Thoracic aorta (tissue), 2 donors: ENCODE measurements around the gene ALG1. TPM values are rescaled to one million over a fixed set of nuclear protein-coding genes. Genes with fewer than 3 reads are reported as not detected.

ENCODE experiments used
- ATAC-seq: fragments of 150-250 bp; one replicate; pipeline ENCODE4 v1.8.0; 2017; ENCODE audit warnings: low read depth; ENCODE audit not compliant: insufficient number of reproducible peaks, low FRiP score
- DNase-seq: peaks from one replicate; pipeline ENCODE4 v3.0.0-alpha.2; 2020; ENCODE audit warnings: low spot score
- H3K27ac ChIP-seq, 2 donors: fragments of 200-600 bp; sonication (generic); 1 replicate in 1 of 2; 2 replicates in 1 of 2; pipeline ENCODE4 v1.5.1; 2016; ENCODE audit warnings: mild to moderate bottlenecking in 2 of 2, moderate library complexity in 2 of 2
- H3K27me3 ChIP-seq: fragments of 200-600 bp; sonication (generic); replicated peaks from 2 replicates; pipeline ENCODE4 v1.6.0; 2016; ENCODE audit warnings: mild to moderate bottlenecking; ENCODE audit not compliant: insufficient read depth
- H3K36me3 ChIP-seq: fragments of 200-600 bp; sonication (generic); one replicate; pipeline ENCODE4 v1.5.1; 2016
- H3K4me1 ChIP-seq, 2 donors: fragments of 200-600 bp; sonication (generic); 1 replicate in 1 of 2; 2 replicates in 1 of 2; pipeline versions ENCODE4 v1.5.1 to v1.6.0; 2016; ENCODE audit warnings: low read depth in 2 of 2, mild to moderate bottlenecking in 1 of 2; ENCODE audit not compliant: control insufficient read depth in 1 of 2
- H3K4me3 ChIP-seq: fragments of 200-600 bp; sonication (generic); 2 replicates; pipeline ENCODE4 v1.5.1; 2016; ENCODE audit warnings: mild to moderate bottlenecking
- H3K9me3 ChIP-seq: fragments of 200-600 bp; sonication (generic); 2 replicates; pipeline ENCODE4 v1.5.1; 2016
- total RNA-seq, 2 donors: library from RNA; depleted of rRNA; stranded (reverse); fragments of >200 nt; gene quantifications; one replicate each; pipeline versions ENCODE4 v1.1.0 to v1.2.3, GENCODE V29; 2016
- TF ChIP-seq, protein P1 (sequence below): fragments of 200-600 bp; sonication (generic); IDR thresholded peaks from one replicate; pipeline ENCODE4 v1.5.1; 2019; ENCODE audit warnings: antibody characterized with exemption

ALG1 gene
- total RNA-seq, 2 donors from 2014 or later, result 24.1 to 36.7 TPM

GRCh38 chr16:5059386-5060072 lies 12.1 kb upstream of the ALG1 start:
- Histone ChIP-seq H3K27ac (no peak overlapping the region), H3K4me1 (no peaks in the 10 kb centered on the region), H3K9me3 (no peaks in the 10 kb centered on the region), H3K4me3 (no peak overlapping the region), H3K36me3 (no peaks in the 10 kb centered on the region), H3K27me3 (no peaks in the 10 kb centered on the region)
- DNase-seq (no peak), ATAC-seq (no peak)
- TF ChIP-seq, protein P1, sequence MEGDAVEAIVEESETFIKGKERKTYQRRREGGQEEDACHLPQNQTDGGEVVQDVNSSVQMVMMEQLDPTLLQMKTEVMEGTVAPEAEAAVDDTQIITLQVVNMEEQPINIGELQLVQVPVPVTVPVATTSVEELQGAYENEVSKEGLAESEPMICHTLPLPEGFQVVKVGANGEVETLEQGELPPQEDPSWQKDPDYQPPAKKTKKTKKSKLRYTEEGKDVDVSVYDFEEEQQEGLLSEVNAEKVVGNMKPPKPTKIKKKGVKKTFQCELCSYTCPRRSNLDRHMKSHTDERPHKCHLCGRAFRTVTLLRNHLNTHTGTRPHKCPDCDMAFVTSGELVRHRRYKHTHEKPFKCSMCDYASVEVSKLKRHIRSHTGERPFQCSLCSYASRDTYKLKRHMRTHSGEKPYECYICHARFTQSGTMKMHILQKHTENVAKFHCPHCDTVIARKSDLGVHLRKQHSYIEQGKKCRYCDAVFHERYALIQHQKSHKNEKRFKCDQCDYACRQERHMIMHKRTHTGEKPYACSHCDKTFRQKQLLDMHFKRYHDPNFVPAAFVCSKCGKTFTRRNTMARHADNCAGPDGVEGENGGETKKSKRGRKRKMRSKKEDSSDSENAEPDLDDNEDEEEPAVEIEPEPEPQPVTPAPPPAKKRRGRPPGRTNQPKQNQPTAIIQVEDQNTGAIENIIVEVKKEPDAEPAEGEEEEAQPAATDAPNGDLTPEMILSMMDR, result no peak

DNA sequence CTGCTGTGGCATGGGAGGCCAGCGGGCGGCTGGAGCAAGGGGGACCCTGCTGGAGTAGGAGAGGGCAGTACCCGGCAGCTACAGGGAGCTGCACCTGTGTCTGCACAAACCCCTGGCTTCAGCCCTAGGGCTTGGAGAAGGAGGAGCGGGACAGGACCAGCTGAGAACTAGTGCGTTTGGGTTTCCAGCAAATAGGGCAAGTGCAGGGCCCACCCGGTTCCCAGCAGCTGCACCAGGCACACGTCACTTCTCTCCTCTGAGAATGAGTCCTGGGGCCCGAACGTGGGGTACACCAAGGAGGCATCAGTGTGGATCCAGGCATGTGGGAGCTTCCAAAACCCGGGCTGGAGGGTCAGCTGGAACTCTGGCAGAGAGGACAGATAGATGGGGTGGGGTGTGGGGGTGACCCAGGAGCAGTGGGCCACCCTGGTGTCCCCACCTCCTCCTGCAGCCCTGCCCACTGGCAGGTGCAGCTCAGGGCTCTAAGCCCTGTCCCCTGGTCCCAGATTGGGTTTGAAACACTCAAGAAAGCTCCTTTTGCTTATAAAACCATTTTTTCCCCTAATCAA lies 11.5 kb upstream of the ALG1 start:
- Histone ChIP-seq H3K27ac (no peak overlapping the region), H3K4me1 (no peaks in the 10 kb centered on the region), H3K9me3 (no peaks in the 10 kb centered on the region), H3K27me3 (no peaks in the 10 kb centered on the region), H3K36me3 (no peaks in the 10 kb centered on the region), H3K4me3 (no peak overlapping the region)
- TF ChIP-seq, protein P1, result no peak
- DNase-seq (no peak), ATAC-seq (no peak)

DNA sequence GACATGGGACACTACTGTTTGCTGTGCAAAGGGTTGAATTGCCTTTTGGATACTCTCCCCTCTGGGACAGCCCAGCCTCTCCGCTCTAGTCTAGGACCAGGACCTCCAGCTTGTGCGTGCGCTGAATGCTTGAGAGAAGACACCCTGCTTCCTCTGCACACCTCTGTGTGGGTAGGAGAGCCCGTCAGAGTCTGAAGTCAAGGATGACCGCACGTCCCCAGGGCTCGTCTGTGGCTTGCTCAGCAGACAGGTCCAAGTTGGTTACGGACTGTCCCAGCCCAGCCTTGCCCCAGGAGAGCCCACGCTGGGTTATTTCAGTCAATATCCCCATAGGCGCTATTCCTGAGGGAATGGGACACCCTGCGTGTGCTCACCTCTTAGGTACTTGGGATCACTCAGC lies 9.6 kb upstream of the ALG1 start:
- Histone ChIP-seq H3K27me3 (no peaks in the 10 kb centered on the region), H3K4me3 (no peak overlapping the region), H3K36me3 (no peaks in the 10 kb centered on the region), H3K9me3 (no peaks in the 10 kb centered on the region), H3K27ac (no peak overlapping the region), H3K4me1 (no peaks in the 10 kb centered on the region)
- no peak for DNase-seq
- ATAC-seq, result no peak
- TF ChIP-seq, protein P1, result no peak

DNA sequence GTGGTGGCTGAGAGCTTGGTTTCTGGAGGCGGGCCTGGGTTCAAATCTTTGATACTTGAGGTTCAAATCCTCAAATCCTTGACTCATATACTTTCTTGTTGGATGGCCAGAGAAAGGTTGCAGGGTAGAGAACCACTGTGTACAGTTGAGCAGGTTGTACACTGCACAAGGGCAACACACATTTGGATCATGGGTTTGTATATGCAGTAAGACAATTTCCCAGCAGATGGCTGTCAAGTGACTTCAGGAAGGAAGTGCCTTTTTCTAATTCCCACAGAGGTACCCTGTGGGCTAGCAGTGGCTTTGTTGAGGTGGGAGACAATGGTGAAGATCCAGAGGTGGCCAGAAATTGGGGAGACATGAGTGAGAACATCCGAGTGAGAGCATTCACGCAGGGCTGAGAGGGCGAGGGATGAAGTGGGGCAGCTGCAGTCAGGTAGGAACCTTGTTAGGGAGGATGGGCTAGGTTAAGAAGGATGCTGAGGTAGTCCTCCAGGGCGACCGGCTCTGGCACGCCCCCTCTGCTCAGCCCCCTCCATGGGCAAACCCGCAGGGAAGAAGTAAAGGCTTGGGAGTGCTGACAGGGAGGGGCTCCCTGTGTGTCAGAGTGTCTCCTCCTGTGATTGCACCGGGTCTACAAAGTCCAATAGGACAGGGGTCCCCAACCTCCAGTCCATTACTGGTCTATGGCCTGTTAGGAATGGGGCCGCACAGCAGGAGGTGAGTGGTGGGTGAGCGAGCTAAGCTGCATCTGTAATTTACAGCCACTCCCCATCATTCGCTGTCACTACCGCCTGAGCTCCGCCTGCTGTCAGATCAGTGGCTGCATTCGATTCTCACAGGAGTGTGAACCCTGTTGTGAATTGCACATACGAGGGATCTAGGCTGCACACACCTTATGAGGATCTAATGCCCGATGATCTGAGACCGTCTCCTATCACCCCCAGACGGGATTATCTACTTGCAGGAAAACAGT lies 8.6 kb upstream of the ALG1 start:
- DNase-seq, result no peak
- Histone ChIP-seq H3K4me1 (no peaks in the 10 kb centered on the region), H3K4me3 (no peak overlapping the region), H3K27ac (no peak overlapping the region), H3K36me3 (no peaks in the 10 kb centered on the region), H3K27me3 (no peaks in the 10 kb centered on the region), H3K9me3 (no peaks in the 10 kb centered on the region)
- TF ChIP-seq, protein P1, result no peak
- no peak for ATAC-seq

DNA sequence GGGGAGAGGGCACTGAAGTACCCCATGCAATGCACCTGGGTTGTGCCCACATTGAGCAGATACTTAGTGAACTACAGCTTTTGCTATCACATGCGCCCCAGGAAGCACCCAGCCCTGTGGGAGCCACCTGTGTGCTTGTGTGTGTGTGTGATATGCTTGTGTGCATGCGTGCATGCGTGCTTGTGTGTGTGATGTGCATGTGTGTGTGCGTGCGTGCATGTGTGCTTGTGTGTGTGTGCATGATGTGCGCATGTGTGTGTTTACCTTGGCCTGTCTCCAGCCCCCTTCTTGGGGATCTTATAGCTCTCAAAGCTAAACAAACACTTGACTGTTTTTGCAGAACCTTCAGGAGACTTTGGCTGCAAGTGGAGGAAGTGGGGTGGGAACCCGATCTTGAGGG lies 6.7 kb upstream of the ALG1 start:
- Histone ChIP-seq H3K4me3 (no peak overlapping the region), H3K27ac (no peak overlapping the region), H3K4me1 (no peaks in the 10 kb centered on the region), H3K9me3 (no peaks in the 10 kb centered on the region), H3K27me3 (no peaks in the 10 kb centered on the region), H3K36me3 (no peaks in the 10 kb centered on the region)
- DNase-seq (no peak), ATAC-seq (no peak)
- TF ChIP-seq, protein P1, result no peak
